Cardiac muscle cell (in vitro differentiated cells and primary cell): ENCODE data around the gene DDX3X. TPM values are rescaled to one million over a fixed set of nuclear protein-coding genes. Genes with fewer than 3 reads are reported as not detected.

Experiments used
- DNase-seq, 2 donors: peaks; one replicate each; pipeline versions ENCODE4 v3.0.0 to v3.0.0-alpha.2; 2010 to 2017; ENCODE audit warnings: low read depth in 1 of 2, low spot score in 1 of 2
- H3K27ac ChIP-seq: fragments of 200-600 bp; sonication (generic); 2 replicates; pipeline ENCODE4 v1.5.1; 2016
- H3K27me3 ChIP-seq: fragments of 200-600 bp; sonication (generic); 2 replicates; pipeline ENCODE4 v1.6.0; 2016; ENCODE audit warnings: control low read depth
- H3K36me3 ChIP-seq: fragments of 200-600 bp; sonication (generic); 2 replicates; pipeline ENCODE4 v1.5.1; 2016; ENCODE audit warnings: control low read depth
- H3K4me1 ChIP-seq: fragments of 200-600 bp; sonication (generic); 2 replicates; pipeline ENCODE4 v1.8.1; 2017; ENCODE audit warnings: low read depth, mild to moderate bottlenecking, mixed run types
- H3K4me3 ChIP-seq: fragments of 200-600 bp; sonication (generic); 2 replicates; pipeline ENCODE4 v1.5.1; 2016; ENCODE audit warnings: mild to moderate bottlenecking
- H3K9me3 ChIP-seq: fragments of 200-600 bp; sonication (generic); 2 replicates; pipeline ENCODE4 v1.5.1; 2017; ENCODE audit warnings: low read depth, mild to moderate bottlenecking, control low read depth
- CTCF ChIP-seq: IDR thresholded peaks from 2 replicates; pipeline ENCODE4 v1.5.1; 2012; ENCODE audit warnings: low read depth, mild to moderate bottlenecking, low read length
- polyA plus RNA-seq: library from polyadenylated mRNA; unstranded; fragments of >200 nt; fragmentation: Nextera tagmentation; extraction: Ambion mirVana; gene quantifications from 2 replicates; pipeline ENCODE4 v1.2.1, GENCODE V29; 2016
- total RNA-seq: library from RNA; depleted of rRNA; stranded (reverse); fragments of >200 nt; gene quantifications from 2 replicates; pipeline ENCODE4 v1.2.3, GENCODE V29; 2016

Gene DDX3X
- total and polyA plus RNA-seq, 2 experiments from 2014 or later, result 95.5 to 140 TPM

- no peaks in the 10 kb centered on the region for H3K27me3 ChIP-seq
- H3K4me3 ChIP-seq, result no peak overlapping the region
- peak in 1 of 2 donors; percentile 29 for DNase-seq
- H3K36me3 ChIP-seq, result no peaks in the 10 kb centered on the region
- TF ChIP-seq CTCF, result no peak
- H3K4me1 ChIP-seq, result no peaks in the 10 kb centered on the region
- H3K9me3 ChIP-seq, result no peaks in the 10 kb centered on the region
- H3K27ac ChIP-seq, result no peak overlapping the region
These were observed 33.1 kb upstream of the DDX3X start for GRCh38 chrX:41300758-41301437.

GRCh38 chrX:41301438-41301824 is 32.5 kb upstream of the DDX3X start:
- TF ChIP-seq CTCF, result no peak
- no peaks in the 10 kb centered on the region for H3K4me1 ChIP-seq
- H3K9me3 ChIP-seq, result no peaks in the 10 kb centered on the region
- no peaks in the 10 kb centered on the region for H3K36me3 ChIP-seq
- H3K27me3 ChIP-seq, result no peaks in the 10 kb centered on the region
- no peak overlapping the region for H3K4me3 ChIP-seq
- no peak for DNase-seq
- no peak overlapping the region for H3K27ac ChIP-seq

GRCh38 chrX:41302370-41302769 is 31.6 kb upstream of the DDX3X start:
- Histone ChIP-seq H3K27ac (no peak overlapping the region), H3K4me3 (no peak overlapping the region), H3K27me3 (no peaks in the 10 kb centered on the region), H3K36me3 (no peaks in the 10 kb centered on the region), H3K9me3 (no peaks in the 10 kb centered on the region), H3K4me1 (no peaks in the 10 kb centered on the region)
- TF ChIP-seq CTCF, result no peak
- no peak for DNase-seq

GRCh38 chrX:41303013-41303412 is 30.9 kb upstream of the DDX3X start:
- Histone ChIP-seq H3K9me3 (no peaks in the 10 kb centered on the region), H3K4me1 (no peaks in the 10 kb centered on the region), H3K27ac (no peak overlapping the region), H3K36me3 (no peaks in the 10 kb centered on the region), H3K27me3 (no peaks in the 10 kb centered on the region), H3K4me3 (no peak overlapping the region)
- TF ChIP-seq CTCF, result no peak
- no peak for DNase-seq

- no peak for TF ChIP-seq CTCF
- Histone ChIP-seq H3K4me1 (no peaks in the 10 kb centered on the region), H3K36me3 (no peaks in the 10 kb centered on the region), H3K27ac (no peak overlapping the region), H3K27me3 (no peaks in the 10 kb centered on the region), H3K9me3 (no peaks in the 10 kb centered on the region), H3K4me3 (no peak overlapping the region)
- DNase-seq, result no peak
These were observed 29.8 kb upstream of the DDX3X start for GRCh38 chrX:41304178-41304577.
